ENCODE data around the gene NLK.
"Not testable (repeated sequence)": the region's sequence is repeated elsewhere in the genome, so short reads cannot be mapped to it uniquely, and the experiment has no call there.

NLK gene

DNA sequence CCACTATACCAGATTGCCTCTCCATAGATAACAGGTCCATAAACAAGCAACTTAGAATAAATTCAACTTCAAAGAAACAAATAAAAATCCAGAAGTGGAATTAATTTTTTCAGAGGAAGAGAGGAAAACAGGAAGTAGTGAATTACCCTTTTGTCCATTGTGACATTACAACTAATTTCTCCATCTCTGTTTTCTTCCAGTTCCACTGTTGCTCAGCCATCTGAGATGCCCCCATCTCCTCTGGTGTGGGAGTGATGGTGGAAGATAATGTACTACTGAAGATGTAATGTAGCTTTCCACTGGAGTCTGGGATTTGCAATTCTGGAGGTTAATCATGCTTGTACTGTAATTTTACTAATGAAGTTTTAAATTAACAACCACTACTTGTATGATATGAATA lies 151.9 kb downstream of the NLK start:
- DNase-seq (ENCODE audit: low read depth): no peak

DNA sequence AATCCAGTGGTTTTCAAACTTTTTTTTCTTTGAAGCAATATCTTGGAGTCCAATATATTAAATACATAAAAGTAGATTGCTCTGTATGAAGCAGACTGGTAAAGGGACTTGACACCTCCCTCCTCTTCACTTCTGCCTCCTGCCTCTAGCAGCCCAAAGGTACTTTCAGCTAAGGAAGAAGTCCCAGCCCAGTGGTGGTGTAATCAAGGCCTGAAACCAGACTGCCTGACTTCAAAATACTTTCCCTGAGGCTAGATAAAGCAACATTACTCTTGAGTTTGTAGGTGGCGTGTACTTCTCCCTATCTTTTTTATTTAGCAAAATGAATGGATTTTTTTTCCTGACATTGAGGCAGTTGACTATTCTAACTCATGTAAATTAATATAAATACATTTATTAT lies 154.2 kb downstream of the NLK start:
- DNase-seq (ENCODE audit: low read depth): no peak

DNA sequence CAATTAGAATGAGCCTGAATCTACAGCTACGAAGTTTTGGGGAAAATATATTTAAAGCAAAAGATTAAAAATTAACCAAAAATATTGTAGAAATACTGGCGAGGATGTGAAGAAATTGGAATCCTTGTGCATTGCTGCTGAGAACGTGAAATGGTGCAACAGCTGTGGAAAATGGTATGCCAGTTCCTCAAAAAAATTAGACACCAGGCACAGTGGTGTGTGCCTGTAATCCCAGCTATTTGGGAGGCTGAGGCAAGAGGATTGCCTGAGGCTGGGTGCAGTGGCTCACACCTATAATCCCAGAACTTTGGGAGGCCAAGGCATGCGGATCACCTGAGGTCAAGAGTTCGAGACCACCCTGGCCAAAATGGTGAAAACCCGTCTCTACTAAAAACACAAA lies 156.6 kb downstream of the NLK start:
- no peak for DNase-seq (ENCODE audit: low read depth)

DNA sequence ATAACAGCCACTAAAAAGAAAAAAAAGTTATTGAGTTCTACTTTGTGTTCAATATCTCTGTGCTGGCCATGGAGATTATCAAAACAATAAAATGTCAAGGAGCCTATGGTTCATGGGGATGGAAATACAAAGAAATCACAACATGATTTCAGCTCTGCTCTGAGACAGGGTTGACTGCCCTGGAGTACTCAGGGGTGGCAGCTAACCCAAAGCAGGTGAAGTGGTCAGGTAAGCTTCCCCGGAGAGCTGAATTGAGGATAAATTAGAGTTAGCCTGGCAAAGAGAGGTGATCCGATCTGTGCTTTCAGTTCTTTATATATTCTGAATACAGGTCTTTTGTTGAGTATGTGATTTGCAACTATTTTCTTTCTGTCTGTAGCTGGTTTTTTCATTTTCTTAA lies 157.3 kb downstream of the NLK start:
- no peak for DNase-seq (ENCODE audit: low read depth)

DNA sequence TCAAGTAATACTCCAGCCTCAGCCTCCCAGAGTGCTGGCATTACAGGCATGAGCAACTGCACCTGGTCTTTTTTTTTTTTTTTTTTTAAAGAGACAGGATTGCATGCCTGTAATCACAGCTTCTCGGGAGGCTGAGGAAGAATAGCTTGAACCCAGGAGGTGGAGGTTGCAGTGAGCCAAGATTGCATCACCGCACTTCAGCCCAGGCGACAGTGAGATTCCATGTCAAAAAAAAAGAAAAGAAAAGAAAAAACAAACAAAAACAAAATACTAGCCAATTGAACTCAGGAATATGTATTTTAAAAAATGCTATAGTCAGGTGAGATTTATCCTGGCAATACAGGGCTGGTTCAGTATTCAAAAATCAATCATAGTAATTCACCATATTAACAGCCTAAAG lies 158.8 kb downstream of the NLK start:
- no peak for DNase-seq (ENCODE audit: low read depth)

DNA sequence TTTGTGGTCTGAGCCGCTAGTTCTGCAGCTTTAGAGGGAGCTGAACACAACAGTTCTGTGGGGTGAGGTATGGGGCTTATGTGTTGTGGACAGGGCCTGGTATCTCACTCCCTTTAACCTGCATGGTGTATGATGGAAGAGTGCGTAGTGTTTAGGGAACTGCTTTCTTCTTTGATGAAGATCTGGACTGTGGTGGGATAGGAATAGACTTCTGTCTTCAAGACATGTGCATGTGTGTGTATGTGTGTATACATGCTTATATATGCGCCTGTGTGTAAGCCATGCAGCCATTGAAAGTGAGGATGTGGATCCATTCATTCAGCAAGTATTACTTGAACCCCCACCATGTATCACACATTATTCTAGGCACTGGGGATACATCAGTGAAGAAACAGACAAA lies 161.8 kb downstream of the NLK start:
- DNase-seq (ENCODE audit: low read depth): no peak

DNA sequence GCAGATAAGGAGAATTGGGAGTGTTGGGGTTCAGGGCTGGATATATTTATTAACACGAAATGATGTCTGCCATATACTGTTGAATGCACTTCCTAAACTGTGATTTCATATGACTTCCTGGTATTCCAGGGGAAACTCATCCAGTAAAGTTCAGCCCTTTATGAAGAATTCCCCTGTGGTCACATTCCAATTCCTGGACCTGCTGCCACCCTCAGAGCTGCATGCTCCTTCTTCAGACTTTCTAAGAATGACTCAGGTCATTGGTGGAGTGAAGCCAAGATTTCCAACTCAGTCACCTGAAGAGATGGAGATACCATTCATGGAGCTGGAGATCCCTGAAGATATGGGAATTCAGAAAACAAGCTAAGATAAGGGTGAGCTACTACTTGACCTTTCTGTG lies 162.3 kb downstream of the NLK start:
- DNase-seq (ENCODE audit: low read depth): no peak

DNA sequence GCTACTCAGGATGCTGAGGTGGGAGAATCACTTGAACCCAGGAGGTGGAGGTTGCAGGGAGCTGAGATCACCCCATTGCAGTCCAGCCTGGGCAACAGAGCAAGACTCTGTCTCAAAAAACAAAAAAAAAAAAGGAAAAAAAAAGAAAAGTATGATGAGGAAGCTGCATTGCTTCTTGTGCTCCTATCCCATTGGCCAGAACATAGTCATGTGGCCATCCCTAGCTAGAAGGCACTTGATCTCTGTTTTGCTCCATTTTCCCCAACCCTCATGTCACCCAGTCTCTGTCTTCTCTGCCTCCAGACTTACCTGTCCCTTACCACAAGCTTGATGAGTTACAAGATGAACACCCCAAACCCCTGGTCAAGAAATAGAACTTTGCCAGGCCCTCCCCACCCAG lies 163.8 kb downstream of the NLK start:
- DNase-seq (ENCODE audit: low read depth): no peak

DNA sequence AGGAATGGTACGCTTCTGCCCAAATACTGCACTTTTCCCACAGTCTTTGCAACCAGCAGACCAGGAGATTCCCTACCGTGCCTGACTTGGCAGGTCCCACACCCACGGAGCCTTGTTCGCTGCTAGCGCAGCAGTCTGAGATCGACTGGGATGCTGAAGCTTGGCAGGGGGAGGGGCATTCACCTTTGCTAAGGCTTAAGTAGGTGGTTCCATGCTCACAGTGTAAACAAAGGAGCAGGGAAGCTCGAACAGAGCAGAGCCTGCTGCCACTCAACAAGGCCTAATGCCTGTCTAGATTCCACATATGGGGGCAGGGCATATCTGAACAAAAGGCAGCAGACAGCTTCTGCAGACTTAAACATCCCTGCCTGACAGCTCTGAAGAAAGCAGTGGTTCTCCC lies 169.3 kb downstream of the NLK start:
- DNase-seq (ENCODE audit: low read depth): no peak

DNA sequence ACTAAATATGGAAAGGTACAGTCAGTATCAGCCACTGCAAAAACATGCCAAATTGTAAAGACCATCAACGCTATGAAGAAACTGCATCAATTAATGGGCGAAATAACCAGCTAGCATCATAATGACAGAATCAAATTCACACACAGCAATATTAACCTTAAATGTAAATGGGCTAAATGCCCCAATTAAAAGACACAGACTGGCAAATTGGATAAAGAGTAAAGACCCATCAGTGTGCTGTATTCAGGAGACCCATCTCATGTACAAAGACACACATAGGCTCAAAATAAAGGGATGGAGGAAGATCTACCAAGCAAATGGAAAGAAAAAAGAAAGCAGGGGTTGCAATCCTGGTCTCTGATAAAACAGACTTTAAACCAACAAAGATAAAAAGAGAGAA lies 171.1 kb downstream of the NLK start:
- not testable (repeated sequence) for DNase-seq (ENCODE audit: low read depth)

DNA sequence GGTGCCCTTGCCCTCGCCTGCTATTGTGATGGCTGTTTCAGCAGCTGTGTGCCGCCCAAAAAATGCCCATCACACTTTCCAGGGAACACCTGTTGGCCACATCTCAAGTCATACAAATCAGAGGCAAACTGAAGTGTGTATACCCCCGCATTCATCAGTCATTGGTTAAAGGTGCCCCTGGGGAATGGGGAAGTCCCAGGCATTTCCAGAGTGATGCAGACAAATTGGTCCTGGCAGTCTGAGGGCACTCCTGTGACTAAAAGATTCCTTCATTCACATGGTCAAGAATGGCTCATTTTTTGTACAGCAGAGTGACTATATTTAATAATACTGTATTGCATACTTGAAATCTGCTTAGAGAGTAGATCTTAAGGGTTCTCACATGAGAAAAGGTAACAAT lies 173.6 kb downstream of the NLK start:
- DNase-seq (ENCODE audit: low read depth): no peak

DNA sequence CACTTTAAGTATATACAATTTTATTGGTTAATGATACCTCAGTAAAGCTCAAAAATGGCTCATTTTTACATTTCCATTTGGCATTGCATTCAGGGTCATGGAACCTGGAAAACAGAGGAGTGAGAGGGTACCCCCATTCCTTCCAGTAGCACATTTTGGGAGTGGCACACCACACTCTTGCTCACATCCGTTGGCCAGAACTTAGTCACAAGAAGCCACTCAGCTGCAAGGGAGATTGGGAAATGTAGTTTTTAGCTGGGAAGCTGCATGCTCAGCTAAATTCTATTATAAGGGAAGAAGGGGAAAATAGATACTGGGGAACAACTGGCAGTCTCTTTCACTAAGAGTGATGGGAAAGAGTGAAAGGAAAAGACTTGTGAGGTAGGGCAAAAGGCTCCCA lies 174.1 kb downstream of the NLK start:
- no peak for DNase-seq (ENCODE audit: low read depth)

DNA sequence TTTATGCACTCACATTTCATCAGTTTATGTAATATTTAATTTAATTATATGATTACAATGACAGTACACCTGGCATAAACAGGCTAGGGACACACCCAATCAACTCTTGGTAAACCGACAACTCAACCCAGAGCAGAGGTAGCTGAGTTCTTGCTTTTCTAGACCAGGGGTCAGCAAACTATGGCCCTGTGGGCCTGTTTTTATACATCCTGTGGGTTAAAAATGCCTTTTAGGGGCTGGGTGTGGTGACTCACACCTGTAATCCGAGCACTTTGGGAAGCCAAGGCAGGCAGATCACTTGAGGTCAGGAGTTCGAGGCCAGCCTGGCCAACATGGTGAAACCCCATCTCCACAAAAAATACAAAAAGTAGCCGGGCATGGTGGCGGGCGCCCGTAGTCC lies 177.3 kb downstream of the NLK start:
- no peak for DNase-seq (ENCODE audit: low read depth)

DNA sequence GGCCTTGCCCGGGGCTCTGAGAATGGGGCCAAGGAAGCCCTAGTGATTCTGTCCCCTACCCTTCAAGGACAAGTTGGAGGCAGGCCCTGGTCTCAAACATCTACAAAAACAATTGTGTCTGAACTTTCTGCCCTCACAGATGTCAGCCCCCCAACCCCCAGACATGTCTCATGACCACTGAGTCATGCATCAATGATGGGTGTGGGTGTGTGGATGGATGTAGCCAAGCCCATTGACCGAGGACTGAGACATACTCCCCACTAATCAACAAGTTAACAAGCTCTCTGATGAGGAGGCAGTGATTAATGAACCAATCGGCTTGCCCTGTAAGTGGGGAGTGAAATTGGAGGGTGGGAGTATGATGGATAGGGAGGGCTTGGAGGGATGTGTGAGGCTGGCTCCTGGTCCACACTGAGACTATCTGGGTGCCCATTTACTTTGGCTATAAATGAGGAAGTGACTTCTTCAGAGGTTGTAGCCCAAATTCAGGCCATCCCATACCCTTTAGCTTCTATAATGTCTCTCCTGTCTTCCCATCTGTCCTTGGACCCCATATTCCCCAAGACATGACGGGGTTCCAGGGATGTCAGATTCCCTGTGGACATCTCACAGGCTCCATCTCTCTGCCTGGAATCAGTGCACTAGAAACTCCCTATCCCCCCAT lies 179.4 kb downstream of the NLK start:
- no peak for DNase-seq (ENCODE audit: low read depth)

DNA sequence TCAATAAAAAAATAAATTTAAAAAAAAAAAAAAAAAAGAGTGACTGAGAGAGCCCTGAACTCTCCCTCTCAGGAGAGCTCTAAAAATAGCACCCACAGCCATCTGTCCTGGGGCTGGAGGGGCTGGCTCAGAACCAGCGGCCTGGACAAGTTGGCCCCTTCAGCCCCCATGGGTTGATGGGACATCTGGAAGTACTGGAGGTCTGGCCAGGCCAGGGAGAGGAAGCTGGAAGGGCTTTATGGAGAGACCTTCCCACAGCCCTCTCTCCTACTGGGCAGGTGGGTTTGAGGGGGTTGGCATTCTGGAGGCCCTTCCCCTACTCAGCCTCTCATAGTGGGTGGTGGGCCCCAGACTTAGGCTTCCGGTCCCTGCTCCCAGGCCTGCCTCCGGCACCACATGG lies 182.8 kb downstream of the NLK start:
- DNase-seq (ENCODE audit: low read depth): no peak

DNA sequence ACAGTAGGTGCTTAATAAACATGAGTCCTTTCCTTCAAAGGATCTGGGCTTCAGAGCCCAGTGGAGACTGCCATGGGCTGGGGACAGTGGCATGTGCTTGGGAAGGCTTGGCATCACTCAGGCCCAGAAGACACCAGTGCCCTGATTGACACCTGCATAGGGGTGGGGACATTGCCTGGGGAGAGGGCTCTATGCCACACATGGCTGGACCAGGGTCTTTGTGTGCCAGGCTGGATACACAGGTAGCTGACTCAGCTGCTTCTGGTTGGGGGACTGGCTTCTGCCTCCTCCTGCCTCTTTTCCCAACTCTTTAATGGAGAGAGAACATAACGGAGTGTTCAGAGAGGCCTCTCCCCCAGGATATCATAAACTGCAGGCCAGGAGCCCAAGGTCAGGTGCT lies 183.4 kb downstream of the NLK start:
- DNase-seq (ENCODE audit: low read depth): no peak

DNA sequence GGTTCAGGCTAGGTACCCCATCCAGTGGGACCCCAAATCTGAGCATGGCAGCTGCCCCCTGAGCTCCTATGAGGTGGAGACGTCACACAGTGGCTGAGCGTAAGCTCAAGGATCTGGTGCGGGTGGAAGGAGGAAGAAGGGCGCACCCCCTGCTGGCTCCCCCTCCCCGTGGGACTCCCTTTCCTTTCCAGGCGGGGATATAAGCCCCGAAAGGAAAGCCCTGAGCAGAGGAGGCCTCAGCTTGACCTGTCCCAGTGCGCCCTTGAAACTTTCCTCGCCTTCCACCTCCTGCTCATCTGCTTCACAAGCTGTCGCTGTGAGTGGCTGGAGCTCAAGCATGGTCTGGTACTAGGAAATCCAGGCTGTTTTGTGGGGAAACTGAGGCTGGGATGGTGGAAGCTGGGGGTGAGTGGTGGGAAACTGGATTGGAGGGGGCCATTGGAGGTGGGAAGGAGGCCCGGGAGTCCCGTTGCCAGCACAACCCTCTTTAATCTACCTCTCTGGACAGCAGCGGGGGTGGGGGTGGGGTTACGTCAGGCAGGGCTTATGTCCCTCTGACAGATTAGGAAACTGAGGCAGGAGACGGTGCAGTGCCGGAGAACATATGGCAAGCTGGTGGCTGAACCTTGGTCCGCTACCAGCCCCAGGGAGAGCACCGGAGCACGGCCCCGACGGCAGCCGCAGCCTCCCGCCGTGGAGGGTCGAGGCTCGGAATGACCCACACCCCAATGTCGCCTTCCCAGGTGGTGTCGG lies 184.3 kb downstream of the NLK start:
- no peak for DNase-seq (ENCODE audit: low read depth)

DNA sequence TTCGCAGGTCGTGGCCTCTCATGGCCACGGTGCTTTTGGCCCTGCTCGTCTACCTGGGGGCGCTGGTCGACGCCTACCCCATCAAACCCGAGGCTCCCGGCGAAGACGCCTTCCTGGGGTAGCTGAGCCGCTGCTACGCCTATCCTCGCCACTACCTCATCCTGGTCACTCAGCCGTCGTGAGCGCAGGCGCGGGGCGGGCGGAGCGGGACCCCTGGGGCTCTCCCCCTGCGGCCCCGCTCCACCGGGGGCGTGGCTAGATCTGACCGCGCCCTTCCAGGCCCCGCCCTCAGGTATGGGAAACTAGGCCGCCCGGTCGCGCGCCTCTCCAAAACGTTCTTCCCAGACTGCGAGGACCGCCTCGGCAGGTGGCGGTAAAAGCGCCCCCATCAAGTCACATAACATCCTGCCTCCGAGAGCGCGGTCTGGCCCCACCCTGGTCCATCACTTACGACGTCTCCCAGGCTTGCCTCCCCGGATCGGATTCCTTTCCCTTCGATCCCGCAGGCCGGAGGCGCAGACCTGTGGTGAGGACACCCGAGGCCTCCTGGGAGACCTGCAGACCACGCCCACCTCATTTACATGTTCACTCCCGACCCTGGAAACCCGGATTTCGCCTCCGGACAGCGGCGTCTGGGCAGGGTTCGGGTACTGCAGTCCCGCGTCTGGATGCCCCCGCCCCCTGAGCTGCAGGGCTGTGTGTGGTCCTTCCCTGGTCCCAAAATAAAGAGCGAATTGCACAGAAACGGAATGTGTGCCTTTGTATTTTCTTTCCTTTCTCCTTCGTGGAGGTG lies 185.0 kb downstream of the NLK start:
- DNase-seq (ENCODE audit: low read depth): no peak

DNA sequence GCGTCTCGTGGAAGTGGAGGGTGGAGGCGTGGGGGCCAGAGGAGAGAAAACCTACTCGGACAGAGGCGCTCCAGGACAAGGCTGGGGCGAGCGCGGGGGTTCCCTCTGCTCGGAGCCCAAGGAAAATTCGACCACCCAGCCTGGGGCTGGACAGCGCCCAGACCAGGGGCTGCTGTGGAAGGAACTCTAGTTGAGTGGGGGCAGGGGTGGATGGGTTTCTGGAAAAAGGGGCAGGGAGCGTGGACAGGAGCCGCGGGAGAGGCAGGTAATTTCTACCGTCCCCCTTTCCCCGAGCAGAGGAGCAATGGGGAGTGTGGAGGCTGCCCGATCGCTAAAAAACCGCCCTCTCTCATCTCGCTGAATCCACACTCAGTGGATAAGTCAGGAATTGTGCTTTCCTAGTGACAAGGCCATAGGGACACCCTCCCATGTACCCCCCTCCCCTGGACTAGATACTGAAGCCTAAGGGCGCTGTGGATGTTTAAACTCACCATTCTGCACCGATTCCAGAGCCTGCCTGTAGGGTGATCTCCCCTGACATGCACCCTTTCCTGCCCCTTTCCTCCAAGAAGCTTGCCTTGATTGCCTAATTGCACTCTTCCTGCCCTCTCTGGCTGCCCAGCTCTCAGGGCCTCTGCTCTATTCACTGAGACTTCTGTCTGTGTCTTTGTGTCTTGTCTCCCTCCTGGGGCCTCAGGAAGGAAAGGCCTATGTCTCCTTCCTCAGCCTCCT lies 185.8 kb downstream of the NLK start:
- no peak for DNase-seq (ENCODE audit: low read depth)

DNA sequence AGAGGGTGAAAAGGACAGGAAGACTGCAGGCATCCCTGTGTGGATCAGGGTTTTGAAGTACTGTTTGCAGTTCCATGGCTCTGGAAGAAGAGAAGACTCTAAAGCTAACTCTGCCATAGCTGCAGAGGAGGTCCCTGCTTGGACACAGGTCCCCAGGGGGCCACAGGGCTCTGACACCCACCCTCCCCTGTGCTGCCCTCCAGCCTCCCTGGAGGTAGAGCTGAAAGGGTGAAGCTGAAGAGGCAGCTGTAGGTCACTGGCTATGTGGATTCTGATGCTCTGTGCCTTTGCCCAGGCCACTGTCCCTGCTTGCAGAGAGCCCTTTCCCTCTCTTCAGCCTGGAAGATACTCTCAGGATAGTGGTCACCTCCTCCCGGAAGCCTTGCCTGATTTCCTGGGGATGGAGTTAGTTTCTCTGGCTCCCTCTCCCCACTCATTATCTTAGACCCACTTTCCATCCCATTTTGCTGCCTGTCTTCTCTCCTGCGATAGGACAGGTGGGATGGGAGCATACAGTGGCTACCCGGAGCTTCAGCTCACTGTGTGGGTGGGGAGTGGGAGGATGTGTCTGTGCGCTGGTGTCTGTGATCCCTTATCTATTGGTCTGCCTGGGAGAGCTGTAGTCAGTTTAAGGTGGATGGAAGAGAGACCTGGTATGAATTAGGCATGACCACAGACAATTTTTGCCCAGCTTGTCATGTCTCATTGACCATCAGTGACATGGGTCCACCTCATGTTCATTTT lies 186.7 kb downstream of the NLK start:
- no peak for DNase-seq (ENCODE audit: low read depth)

DNA sequence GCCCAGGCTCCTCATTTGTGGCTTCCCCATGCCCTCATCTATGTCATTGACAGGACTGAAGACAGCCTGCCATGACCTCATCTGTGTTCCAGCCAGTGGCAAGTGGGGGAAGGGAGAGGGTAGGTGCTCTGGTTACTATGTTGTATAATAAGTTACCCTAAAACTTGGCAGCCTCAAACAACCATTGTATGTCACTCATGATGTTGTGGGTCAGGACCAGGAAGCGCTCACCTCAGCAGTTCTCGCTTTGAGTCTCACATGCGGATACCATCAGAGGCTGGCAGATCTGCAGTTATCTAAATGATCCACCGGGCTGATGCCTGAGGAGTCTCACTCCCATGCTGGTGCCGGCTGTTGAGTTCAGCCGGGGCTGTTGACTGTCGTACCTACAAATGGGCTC lies 187.5 kb downstream of the NLK start:
- DNase-seq (ENCODE audit: low read depth): no peak

DNA sequence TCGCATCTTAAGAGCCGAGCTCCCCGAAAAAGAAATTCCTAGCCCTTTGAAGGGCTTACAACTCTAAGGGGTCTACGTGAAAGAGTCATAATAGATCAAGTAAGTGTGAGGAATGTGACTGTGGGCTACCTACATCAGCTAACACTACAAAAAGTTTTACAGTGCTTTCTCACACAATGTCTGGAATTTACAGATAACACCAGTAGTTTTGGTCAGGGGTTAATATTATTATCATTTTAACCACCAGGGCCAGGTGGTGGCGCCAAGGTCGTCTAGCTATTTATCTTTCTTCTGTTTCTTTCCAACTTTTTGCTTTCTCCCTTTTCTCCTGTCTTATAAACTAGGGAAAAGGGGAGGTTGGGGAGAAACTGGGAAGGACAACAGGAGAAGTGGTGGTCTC lies 188.1 kb downstream of the NLK start:
- DNase-seq (ENCODE audit: low read depth): not testable (repeated sequence)

All from CMK (cell line).